Esophagus squamous epithelium (tissue), 4 donors: ENCODE results near the gene NUTM2D.
"Not testable (repeated sequence)": the region's sequence is repeated elsewhere in the genome, so short reads cannot be mapped to it uniquely, and the experiment has no call there.

Experiments
- CTCF ChIP-seq, 6 experiments: fragments of 450-650 bp in 4 of 6; fragments of 200-600 bp in 2 of 6; sonication (generic) in 2 of 6; IDR thresholded peaks; one replicate each; pipeline ENCODE4 v1.5.1; 2016 to 2019; ENCODE audit warnings: antibody characterized with exemption in 6 of 6, mild to moderate bottlenecking in 4 of 6, moderate library complexity in 4 of 6
- POLR2A ChIP-seq, 4 donors: fragments of 450-650 bp; IDR thresholded peaks; one replicate each; pipeline ENCODE4 v1.6.1; 2017; ENCODE audit warnings: antibody characterized with exemption in 4 of 4, mild to moderate bottlenecking in 4 of 4, moderate library complexity in 3 of 4

GRCh38 chr10:87379115-87379514, 21.6 kb downstream of the NUTM2D start:
- not testable (repeated sequence) for TF ChIP-seq CTCF, POLR2A (IDR thresholded peaks at IDR 0.05)
